OCI-LY7 (cell line): Measurements from ENCODE around the gene NCK2. TPM values are rescaled to one million over a fixed set of nuclear protein-coding genes. Genes with fewer than 3 reads are reported as not detected.

Source experiments
- BruUV-seq: library from RNA; stranded (reverse); fragments of 400-500 nt; replicated peaks from 2 replicates; lab custom pipeline; 2021; lab: Mats Ljungman, UMichigan
- CTCF ChIA-PET: fragments of 300-600 bp; sonication (Branson Sonifier 250); formaldehyde crosslinking; loops from one replicate; lab custom pipeline; 2022; ENCODE audit warnings: antibody characterized with exemption; ENCODE audit not compliant: unreplicated experiment; lab: Charles Lee
- POLR2A ChIA-PET: fragments of 300-600 bp; sonication (Branson Sonifier 250); formaldehyde crosslinking; loops from one replicate; lab custom pipeline; 2022; ENCODE audit warnings: antibody characterized with exemption; lab: Charles Lee
- DNase-seq: peaks from one replicate; pipeline ENCODE4 v3.0.0-alpha.2; 2015; ENCODE audit warnings: low spot score
- H2AFZ ChIP-seq: fragments of 200-600 bp; sonication (generic), shearing (Covaris generic); 2 replicates; pipeline ENCODE4 v1.6.1; 2014; ENCODE audit warnings: mild to moderate bottlenecking, antibody characterized with exemption, low read length, moderate library complexity
- H3K27ac ChIP-seq: fragments of 200-600 bp; sonication (generic); 2 replicates; pipeline ENCODE4 v1.5.1; 2014; ENCODE audit warnings: mixed run types, low read depth, mild to moderate bottlenecking, moderate library complexity, low read length, inconsistent platforms; ENCODE audit not compliant: poor library complexity, severe bottlenecking
- H3K36me3 ChIP-seq: fragments of 200-600 bp; sonication (generic); 2 replicates; pipeline ENCODE4 v1.6.1; 2014; ENCODE audit warnings: mild to moderate bottlenecking, antibody characterized with exemption, low read length, moderate library complexity, mixed read lengths; ENCODE audit not compliant: insufficient read depth
- H3K4me1 ChIP-seq: fragments of 200-600 bp; sonication (generic); 2 replicates; pipeline ENCODE4 v1.5.1; 2014; ENCODE audit warnings: mild to moderate bottlenecking, low read length; ENCODE audit not compliant: insufficient read depth, poor library complexity, severe bottlenecking
- H3K4me2 ChIP-seq: fragments of 200-600 bp; sonication (generic); 2 replicates; pipeline ENCODE4 v1.6.1; 2014; ENCODE audit warnings: mild to moderate bottlenecking, low read length
- H3K4me3 ChIP-seq: fragments of 200-600 bp; sonication (generic); 2 replicates; pipeline ENCODE4 v1.5.1; 2014; ENCODE audit warnings: mild to moderate bottlenecking, low read depth, low read length; ENCODE audit not compliant: poor library complexity, severe bottlenecking
- H3K79me2 ChIP-seq: fragments of 200-600 bp; sonication (generic); 2 replicates; pipeline ENCODE4 v1.6.1; 2016; ENCODE audit warnings: low read depth, mild to moderate bottlenecking, low read length, moderate library complexity, mixed read lengths; ENCODE audit not compliant: insufficient read depth
- H3K9me2 ChIP-seq: fragments of 200-600 bp; sonication (generic); 2 replicates; pipeline ENCODE4 v1.6.1; 2016; ENCODE audit warnings: mild to moderate bottlenecking, low read length, mixed read lengths; ENCODE audit not compliant: insufficient read depth
- H3K9me3 ChIP-seq: fragments of 200-600 bp; sonication (generic); 2 replicates; pipeline ENCODE4 v1.6.1; 2014; ENCODE audit warnings: mild to moderate bottlenecking, mixed run types, low read length, mixed read lengths
- H4K20me1 ChIP-seq: fragments of 200-600 bp; sonication (generic); 2 replicates; pipeline ENCODE4 v1.6.1; 2014; ENCODE audit warnings: mild to moderate bottlenecking, antibody characterized with exemption, low read length, moderate library complexity, mixed read lengths; ENCODE audit not compliant: insufficient read depth
- CTCF ChIP-seq: fragments of 200-600 bp; sonication (generic); conservative IDR thresholded peaks from 2 replicates; pipeline ENCODE4 v1.5.1; 2014; ENCODE audit warnings: mild to moderate bottlenecking, antibody characterized with exemption, low read length, moderate library complexity, mixed read lengths
- EZH2phosphoT487 ChIP-seq: fragments of 200-600 bp; sonication (generic); IDR thresholded peaks from 2 replicates; pipeline ENCODE4 v1.6.1; 2018; ENCODE audit warnings: low read depth, borderline replicate concordance, mild to moderate bottlenecking, mixed run types, antibody characterized with exemption, low read length, moderate library complexity, mixed read lengths
- intact Hi-C: fragments of 100-400 bp; cut with micrococcal nuclease; formaldehyde crosslinking; loops from one replicate; pipeline ENCODE4 v1.10.0; 2022; ENCODE audit not compliant: unreplicated experiment
- total RNA-seq, 2 experiments: library from RNA; depleted of rRNA in 1 of 2; stranded (reverse); fragments of >200 nt in 1 of 2; shearing (Covaris generic) in 1 of 2; gene quantifications; 2 replicates each; pipeline ENCODE4 v1.2.3, GENCODE V29; 2014 to 2022

NCK2 gene
- total RNA-seq, 2 experiments from 2014 or later = 23.4 to 34.2 TPM

- ChIA-PET CTCF (no interaction called here), POLR2A (interaction anchor here (1.6 to 4.1 kb wide), 2 partner anchors 11 to 21 kb away, joined by 5 to 26 read pairs; no protein-coding TSS in a partner anchor)
These were observed 21.9 kb upstream of the NCK2 start for GRCh38 chr2:105722726-105723297.

GRCh38 chr2:105723431-105723830 lies 21.3 kb upstream of the NCK2 start:
- H3K4me1 ChIP-seq = peaks cover 49% of the 10 kb centered on the region
- ChIA-PET CTCF (no interaction called here), POLR2A (interaction anchor here (0.5 to 4.1 kb wide), 3 partner anchors 8 to 20 kb away, joined by 3 to 26 read pairs (median 5); no protein-coding TSS in a partner anchor)
- intact Hi-C loops = no loop called here
- peaks cover 13% of the 10 kb centered on the region for H3K9me3 ChIP-seq
- H3K4me3 ChIP-seq = no peak overlapping the region
- H4K20me1 ChIP-seq = no peaks in the 10 kb centered on the region
- BruUV-seq = no TSS peak
- H3K36me3 ChIP-seq = peaks cover 14% of the 10 kb centered on the region
- TF ChIP-seq CTCF (no peak), EZH2phosphoT487 (no peak)
- no peak overlapping the region for H3K27ac ChIP-seq
- DNase-seq = no peak
- H3K79me2 ChIP-seq = no peaks in the 10 kb centered on the region
- H2AFZ ChIP-seq = no peak overlapping the region
- no peaks in the 10 kb centered on the region for H3K9me2 ChIP-seq
- no peak overlapping the region for H3K4me2 ChIP-seq

More at GRCh38 chr2:105722726-105723297, 21.9 kb upstream of the NCK2 start:
- DNase-seq = no peak
- Histone ChIP-seq H2AFZ (no peak overlapping the region), H3K9me3 (peaks cover 13% of the 10 kb centered on the region), H3K4me3 (no peak overlapping the region), H3K27ac (no peak overlapping the region), H3K79me2 (no peaks in the 10 kb centered on the region), H3K4me2 (no peak overlapping the region), H4K20me1 (no peaks in the 10 kb centered on the region), H3K4me1 (peaks cover 49% of the 10 kb centered on the region), H3K36me3 (peaks cover 14% of the 10 kb centered on the region), H3K9me2 (no peaks in the 10 kb centered on the region)
- intact Hi-C loops = no loop called here
- no TSS peak for BruUV-seq
- TF ChIP-seq EZH2phosphoT487 (no peak), CTCF (no peak)

- no TSS peak for BruUV-seq
- POLR2A ChIA-PET = interaction anchor here (0.7 to 4.1 kb wide), 8 partner anchors 9 to 109 kb away, joined by 3 to 26 read pairs (median 3); no protein-coding TSS in a partner anchor
- intact Hi-C loops = loop anchor here (1.0 to 5.0 kb wide), 3 partner anchors 52 to 112 kb away; no protein-coding TSS in a partner anchor
These were observed 19.3 kb upstream of the NCK2 start for GRCh38 chr2:105725388-105725787.

More at GRCh38 chr2:105725388-105725787, 19.3 kb upstream of the NCK2 start:
- Histone ChIP-seq H3K4me2 (peak overlapping the region; percentile 49), H3K4me1 (peaks cover 59% of the 10 kb centered on the region), H3K9me3 (peaks cover 31% of the 10 kb centered on the region), H3K4me3 (peak overlapping the region; percentile 31), H2AFZ (peak overlapping the region; percentile 65; the same call in 1 of the 2 replicates), H3K9me2 (no peaks in the 10 kb centered on the region), H3K27ac (peak overlapping the region; percentile 83), H3K79me2 (no peaks in the 10 kb centered on the region), H4K20me1 (no peaks in the 10 kb centered on the region), H3K36me3 (peaks cover 14% of the 10 kb centered on the region)
- no peak for TF ChIP-seq EZH2phosphoT487
- CTCF ChIA-PET = no interaction called here
- DNase-seq = peak; percentile 75
